ENCODE data around the gene TSPAN31.

DNA sequence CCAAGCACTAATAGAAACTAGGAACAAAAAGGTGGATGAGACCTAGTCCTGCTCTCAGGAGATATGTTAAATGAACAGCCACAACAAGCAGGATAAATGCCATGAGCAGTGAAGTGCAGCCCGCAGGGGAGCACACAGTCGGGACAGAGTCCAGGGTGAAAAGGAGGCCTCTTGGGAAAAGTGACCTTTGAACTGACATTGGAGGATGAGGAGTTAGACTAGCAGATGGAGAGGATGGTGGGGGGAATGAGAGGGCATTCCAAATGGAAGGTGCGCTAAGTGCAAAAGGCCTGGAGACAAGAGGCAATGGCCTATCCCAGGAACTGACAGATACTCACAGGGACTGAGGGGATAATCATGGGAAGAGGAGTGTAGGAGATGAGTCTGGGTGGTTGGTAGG lies 46.4 kb upstream of the TSPAN31 start:
- TF ChIP-seq EZH2 (IDR thresholded peaks at IDR 0.05; ENCODE audit: low read length, unreplicated experiment) (no peak), EZH2phosphoT487 (IDR thresholded peaks at IDR 0.05; ENCODE audit: borderline replicate concordance, low read length) (no peak)
- TF ChIP-seq, protein P1, sequence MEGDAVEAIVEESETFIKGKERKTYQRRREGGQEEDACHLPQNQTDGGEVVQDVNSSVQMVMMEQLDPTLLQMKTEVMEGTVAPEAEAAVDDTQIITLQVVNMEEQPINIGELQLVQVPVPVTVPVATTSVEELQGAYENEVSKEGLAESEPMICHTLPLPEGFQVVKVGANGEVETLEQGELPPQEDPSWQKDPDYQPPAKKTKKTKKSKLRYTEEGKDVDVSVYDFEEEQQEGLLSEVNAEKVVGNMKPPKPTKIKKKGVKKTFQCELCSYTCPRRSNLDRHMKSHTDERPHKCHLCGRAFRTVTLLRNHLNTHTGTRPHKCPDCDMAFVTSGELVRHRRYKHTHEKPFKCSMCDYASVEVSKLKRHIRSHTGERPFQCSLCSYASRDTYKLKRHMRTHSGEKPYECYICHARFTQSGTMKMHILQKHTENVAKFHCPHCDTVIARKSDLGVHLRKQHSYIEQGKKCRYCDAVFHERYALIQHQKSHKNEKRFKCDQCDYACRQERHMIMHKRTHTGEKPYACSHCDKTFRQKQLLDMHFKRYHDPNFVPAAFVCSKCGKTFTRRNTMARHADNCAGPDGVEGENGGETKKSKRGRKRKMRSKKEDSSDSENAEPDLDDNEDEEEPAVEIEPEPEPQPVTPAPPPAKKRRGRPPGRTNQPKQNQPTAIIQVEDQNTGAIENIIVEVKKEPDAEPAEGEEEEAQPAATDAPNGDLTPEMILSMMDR (conservative IDR thresholded peaks at IDR 0.05; ENCODE audit: low read depth, low read length) = no peak

Data from PC-3 (cell line).